ENCODE results near the gene RNASE3.

GRCh38 chr14:20935303-20935984 is 44.3 kb downstream of the RNASE3 start:
- TF ChIP-seq POLR2AphosphoS5 (IDR thresholded peaks at IDR 0.05): no peak
- TF ChIP-seq POLR2A (IDR thresholded peaks at IDR 0.05): no peak
- no peak for TF ChIP-seq CTCF (IDR thresholded peaks at IDR 0.05)
- TF ChIP-seq EP300 (IDR thresholded peaks at IDR 0.05): no peak

Measured in suprapubic skin (tissue), 4 donors.